GM19099 (cell line): ENCODE data around the gene ZIC1.

Experiments
- POLR2A ChIP-seq: IDR thresholded peaks from 3 replicates; pipeline ENCODE4 v1.6.1; 2011; ENCODE audit warnings: low read depth; ENCODE audit not compliant: insufficient read length; ENCODE audit errors: extremely low read depth

The ZIC1 gene

GRCh38 chr3:147417551-147418295 lies 8.6 kb downstream of the ZIC1 start:
- TF ChIP-seq POLR2A = no peak

- TF ChIP-seq POLR2A = no peak
Observed at GRCh38 chr3:147418371-147418781, 9.2 kb downstream of the ZIC1 start.

- TF ChIP-seq POLR2A = no peak
Observed at GRCh38 chr3:147418808-147419701, 9.9 kb downstream of the ZIC1 start.

GRCh38 chr3:147419781-147420224 lies 10.6 kb downstream of the ZIC1 start:
- no peak for TF ChIP-seq POLR2A

GRCh38 chr3:147420353-147421183 lies 11.4 kb downstream of the ZIC1 start:
- TF ChIP-seq POLR2A = no peak

- TF ChIP-seq POLR2A = no peak
Observed at GRCh38 chr3:147421184-147421912, 12.2 kb downstream of the ZIC1 start.

GRCh38 chr3:147422196-147422595 lies 13.0 kb downstream of the ZIC1 start:
- TF ChIP-seq POLR2A = no peak

- TF ChIP-seq POLR2A = no peak
Observed at GRCh38 chr3:147422601-147423536, 13.7 kb downstream of the ZIC1 start.

- no peak for TF ChIP-seq POLR2A
Observed at GRCh38 chr3:147423537-147423797, 14.3 kb downstream of the ZIC1 start.

GRCh38 chr3:147423798-147424580 lies 14.8 kb downstream of the ZIC1 start:
- no peak for TF ChIP-seq POLR2A

GRCh38 chr3:147424581-147425387 lies 15.6 kb downstream of the ZIC1 start:
- TF ChIP-seq POLR2A = no peak

- no peak for TF ChIP-seq POLR2A
Observed at GRCh38 chr3:147425388-147425850, 16.3 kb downstream of the ZIC1 start.
